CD4-positive, alpha-beta T cell (primary cell): Measurements from ENCODE around the gene KMT2D. TPM values are rescaled to one million over a fixed set of nuclear protein-coding genes. Genes with fewer than 3 reads are reported as not detected.

Source experiments
- ATAC-seq: fragments of 200-7000 bp; cut with Tn5 transposase; one replicate; pipeline ENCODE4 v1.10.0; 2022; ENCODE audit warnings: mild to moderate bottlenecking; ENCODE audit not compliant: poor library complexity
- CTCF ChIA-PET: fragments of 350-600 bp; sonication (Branson Sonifier 250); formaldehyde crosslinking; loops from one replicate; lab custom pipeline; 2021; ENCODE audit warnings: antibody characterized with exemption, inconsistent platforms; lab: Charles Lee
- POLR2A ChIA-PET: fragments of 350-600 bp; sonication (Branson Sonifier 250); formaldehyde crosslinking; loops from one replicate; lab custom pipeline; 2021; ENCODE audit warnings: antibody characterized with exemption, inconsistent platforms; lab: Charles Lee
- DNase-seq, 14 experiments: peaks; one replicate each; pipeline ENCODE4 v3.0.0-alpha.2; 2013 to 2020; ENCODE audit warnings: mixed read lengths in 2 of 14
- H3K27ac ChIP-seq, 2 donors: one replicate each; pipeline versions ENCODE4 v1.5.1 to v1.7.0; 2013; ENCODE audit warnings: low read length in 2 of 2, low read depth in 1 of 2, mild to moderate bottlenecking in 1 of 2
- H3K27me3 ChIP-seq, 2 experiments: 1 replicate in 1 of 2; 2 replicates in 1 of 2; pipeline versions ENCODE4 v1.6.1 to v1.7.0; 2013; ENCODE audit warnings: low read length in 2 of 2, control low read depth in 1 of 2, mild to moderate bottlenecking in 1 of 2, moderate library complexity in 1 of 2; ENCODE audit not compliant: insufficient read depth in 2 of 2, control insufficient read depth in 1 of 2
- H3K36me3 ChIP-seq: one replicate; pipeline ENCODE4 v1.6.1; 2013; ENCODE audit warnings: low read length, control low read depth; ENCODE audit not compliant: insufficient read depth
- H3K4me1 ChIP-seq: one replicate; pipeline ENCODE4 v1.6.1; 2013; ENCODE audit warnings: low read length, control low read depth; ENCODE audit not compliant: insufficient read depth
- H3K4me3 ChIP-seq: one replicate; pipeline ENCODE4 v1.5.1; 2013; ENCODE audit warnings: mild to moderate bottlenecking, low read length, moderate library complexity
- H3K9me3 ChIP-seq, 2 experiments: 1 replicate in 1 of 2; 2 replicates in 1 of 2; pipeline versions ENCODE4 v1.6.1 to v1.7.0; 2013; ENCODE audit warnings: low read length in 2 of 2, mild to moderate bottlenecking in 2 of 2, control low read depth in 1 of 2, moderate library complexity in 1 of 2; ENCODE audit not compliant: control insufficient read depth in 1 of 2, insufficient read depth in 1 of 2
- H3K27ac Mint-ChIP-seq: one replicate; pipeline ENCODE4 v1.8.0; 2020; ENCODE audit warnings: mixed read lengths
- H3K27me3 Mint-ChIP-seq: one replicate; pipeline ENCODE4 v1.8.0; 2021; ENCODE audit warnings: mixed read lengths
- H3K36me3 Mint-ChIP-seq: one replicate; pipeline ENCODE4 v1.8.0; 2021; ENCODE audit warnings: low read depth, mixed read lengths
- H3K4me1 Mint-ChIP-seq: one replicate; pipeline ENCODE4 v1.8.0; 2021; ENCODE audit warnings: low read depth, mixed read lengths
- H3K4me3 Mint-ChIP-seq: one replicate; pipeline ENCODE4 v1.8.0; 2020; ENCODE audit warnings: mild to moderate bottlenecking, mixed read lengths
- H3K9me3 Mint-ChIP-seq: one replicate; pipeline ENCODE4 v1.8.0; 2020; ENCODE audit warnings: mixed read lengths
- intact Hi-C, 2 experiments: fragments of 100-400 bp; cut with DNase I in 1 of 2; cut with micrococcal nuclease in 1 of 2; formaldehyde crosslinking; loops; one replicate each; pipeline versions ENCODE4 v1.15.1 to v1.9.0; 2023 to 2025; cut with DNase I, micrococcal nuclease
- total RNA-seq, 174 experiments: library from RNA in 2 of 174; stranded (reverse) in 2 of 174; gene quantifications; one replicate each; pipeline ENCODE4 v1.2.3 and lab custom pipeline; 2021 to 2026
- TF ChIP-seq, protein P1 (sequence below): fragments of 200-600 bp; IDR thresholded peaks from one replicate; pipeline ENCODE4 v1.8.0; 2022; ENCODE audit warnings: antibody characterized with exemption, mild to moderate bottlenecking

The KMT2D gene
- total RNA-seq, 2 experiments from 2014 or later, result 107 to 110 TPM

- Histone ChIP-seq H3K4me3 (no peak overlapping the region), H3K27ac (no peak overlapping the region), H3K27me3 (no peaks in the 10 kb centered on the region), H3K9me3 (no peaks in the 10 kb centered on the region), H3K4me1 (peaks cover 11% of the 10 kb centered on the region), H3K36me3 (peaks cover 98% of the 10 kb centered on the region)
- Mint-ChIP-seq H3K9me3 (no peaks in the 10 kb centered on the region), H3K27ac (no peak overlapping the region), H3K27me3 (no peaks in the 10 kb centered on the region), H3K4me1 (peaks cover 6% of the 10 kb centered on the region), H3K36me3 (peaks cover 94% of the 10 kb centered on the region), H3K4me3 (no peak overlapping the region)
- ATAC-seq (no peak), DNase-seq (no peak)
- ChIA-PET POLR2A (no interaction called here), CTCF (no interaction called here)
- intact Hi-C loops, result loop anchor here in 1 of 2 experiments (2.0 kb wide), 1 partner anchor 45 kb away; no protein-coding TSS in a partner anchor
- TF ChIP-seq, protein P1, sequence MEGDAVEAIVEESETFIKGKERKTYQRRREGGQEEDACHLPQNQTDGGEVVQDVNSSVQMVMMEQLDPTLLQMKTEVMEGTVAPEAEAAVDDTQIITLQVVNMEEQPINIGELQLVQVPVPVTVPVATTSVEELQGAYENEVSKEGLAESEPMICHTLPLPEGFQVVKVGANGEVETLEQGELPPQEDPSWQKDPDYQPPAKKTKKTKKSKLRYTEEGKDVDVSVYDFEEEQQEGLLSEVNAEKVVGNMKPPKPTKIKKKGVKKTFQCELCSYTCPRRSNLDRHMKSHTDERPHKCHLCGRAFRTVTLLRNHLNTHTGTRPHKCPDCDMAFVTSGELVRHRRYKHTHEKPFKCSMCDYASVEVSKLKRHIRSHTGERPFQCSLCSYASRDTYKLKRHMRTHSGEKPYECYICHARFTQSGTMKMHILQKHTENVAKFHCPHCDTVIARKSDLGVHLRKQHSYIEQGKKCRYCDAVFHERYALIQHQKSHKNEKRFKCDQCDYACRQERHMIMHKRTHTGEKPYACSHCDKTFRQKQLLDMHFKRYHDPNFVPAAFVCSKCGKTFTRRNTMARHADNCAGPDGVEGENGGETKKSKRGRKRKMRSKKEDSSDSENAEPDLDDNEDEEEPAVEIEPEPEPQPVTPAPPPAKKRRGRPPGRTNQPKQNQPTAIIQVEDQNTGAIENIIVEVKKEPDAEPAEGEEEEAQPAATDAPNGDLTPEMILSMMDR, result no peak
These were observed 18.6 kb downstream of the KMT2D start for GRCh38 chr12:49041881-49042484.

DNA sequence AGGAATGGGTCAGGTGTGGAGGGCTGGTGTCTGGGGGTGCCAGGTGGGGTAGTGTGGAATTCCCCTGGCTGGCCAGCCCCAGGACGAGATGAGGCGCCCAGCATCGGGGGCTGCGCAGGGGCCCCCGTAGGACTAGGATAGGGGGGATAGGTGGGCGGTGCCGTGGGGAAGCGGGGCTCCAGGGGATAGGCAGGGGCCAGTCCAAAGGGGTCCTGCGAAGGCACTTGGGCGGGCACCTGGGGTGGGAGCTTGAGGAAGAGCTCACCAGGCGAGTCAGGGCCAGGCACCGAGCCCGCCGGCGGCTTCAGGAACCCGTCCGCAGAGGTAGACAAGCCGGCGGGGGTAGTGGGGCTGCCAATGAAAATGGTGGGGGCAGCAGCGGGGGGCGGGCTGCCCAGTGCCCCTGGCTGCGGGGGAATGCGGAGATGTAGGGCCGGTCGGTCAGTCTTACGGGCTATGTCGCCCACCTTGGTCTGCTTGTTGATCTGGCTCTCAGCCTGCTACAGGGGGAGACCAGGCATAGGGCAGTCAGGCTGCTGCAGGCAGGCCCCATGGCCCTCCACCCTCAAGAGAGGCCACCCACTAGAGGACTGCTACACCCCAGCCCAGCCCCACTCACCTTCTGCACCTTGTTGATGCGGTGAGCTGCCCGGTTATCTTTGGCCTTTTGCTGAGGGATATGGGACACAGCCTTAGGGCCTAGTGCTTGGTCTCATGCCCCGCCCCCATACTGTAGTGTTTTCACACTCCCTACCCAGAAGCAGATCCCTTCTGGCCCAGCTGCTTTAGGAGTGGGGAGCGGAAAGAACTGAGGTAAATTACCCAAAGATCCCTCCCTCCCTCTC, 19.3 kb downstream of the KMT2D start:
- ATAC-seq, result no peak
- no peak overlapping the region for H3K4me3 Mint-ChIP-seq
- H3K4me1 ChIP-seq, result peaks cover 11% of the 10 kb centered on the region
- no peaks in the 10 kb centered on the region for H3K9me3 Mint-ChIP-seq
- DNase-seq, result no peak
- H3K27ac Mint-ChIP-seq, result no peak overlapping the region
- H3K27ac ChIP-seq, result no peak overlapping the region
- POLR2A ChIA-PET, result no interaction called here
- intact Hi-C loops, result no loop called here
- no peaks in the 10 kb centered on the region for H3K27me3 Mint-ChIP-seq
- CTCF ChIA-PET, result interaction anchor here (0.9 kb wide), 1 partner anchor 23 kb away, joined by 3 read pairs; no protein-coding TSS in a partner anchor
- no peaks in the 10 kb centered on the region for H3K27me3 ChIP-seq
- H3K36me3 ChIP-seq, result peaks cover 96% of the 10 kb centered on the region
- H3K9me3 ChIP-seq, result no peaks in the 10 kb centered on the region
- H3K4me3 ChIP-seq, result no peak overlapping the region
- H3K4me1 Mint-ChIP-seq, result peaks cover 6% of the 10 kb centered on the region
- TF ChIP-seq, protein P1, result no peak
- H3K36me3 Mint-ChIP-seq, result peaks cover 93% of the 10 kb centered on the region

DNA sequence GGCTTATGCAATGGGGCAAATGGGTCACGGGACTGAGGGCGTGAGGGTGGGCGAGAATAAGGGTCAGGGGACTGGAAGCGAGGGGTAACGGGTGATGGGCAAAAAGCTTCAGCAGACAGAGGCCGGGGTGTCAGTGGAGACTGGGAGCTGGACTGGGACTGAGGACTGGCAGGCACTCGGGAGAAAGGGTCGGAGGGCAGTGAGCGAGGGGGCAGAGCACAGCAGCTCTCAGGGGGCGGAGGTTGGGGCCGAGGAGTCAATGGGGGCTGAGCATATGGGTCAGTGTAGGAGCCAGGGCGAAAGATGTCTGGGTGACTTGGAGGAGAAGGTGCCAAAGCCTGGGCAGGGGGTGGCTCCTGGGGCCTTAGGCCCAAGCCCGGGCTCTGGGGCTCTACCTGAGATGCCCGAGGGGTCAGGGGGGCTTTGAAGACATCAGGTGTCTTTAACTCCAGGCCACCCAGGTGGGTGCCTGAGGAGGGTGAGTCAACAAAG, 20.2 kb downstream of the KMT2D start:
- H3K4me3 Mint-ChIP-seq, result no peak overlapping the region
- TF ChIP-seq, protein P1, result no peak
- ATAC-seq, result no peak
- Histone ChIP-seq H3K4me3 (no peak overlapping the region), H3K27me3 (no peaks in the 10 kb centered on the region), H3K9me3 (no peaks in the 10 kb centered on the region), H3K4me1 (peaks cover 11% of the 10 kb centered on the region), H3K27ac (no peak overlapping the region), H3K36me3 (peaks cover 88% of the 10 kb centered on the region)
- CTCF ChIA-PET, result interaction anchor here (0.9 kb wide), 1 partner anchor 24 kb away, joined by 3 read pairs; no protein-coding TSS in a partner anchor
- intact Hi-C loops, result no loop called here
- H3K9me3 Mint-ChIP-seq, result no peaks in the 10 kb centered on the region
- H3K4me1 Mint-ChIP-seq, result peaks cover 6% of the 10 kb centered on the region
- no peak for DNase-seq
- H3K27ac Mint-ChIP-seq, result no peak overlapping the region
- POLR2A ChIA-PET, result no interaction called here
- no peaks in the 10 kb centered on the region for H3K27me3 Mint-ChIP-seq
- peaks cover 92% of the 10 kb centered on the region for H3K36me3 Mint-ChIP-seq
